Cardiac muscle cell (in vitro differentiated cells and primary cell): ENCODE results near the gene PCGF3. TPM values are rescaled to one million over a fixed set of nuclear protein-coding genes. Genes with fewer than 3 reads are reported as not detected.

Experiments used
- DNase-seq, 2 donors: peaks; one replicate each; pipeline versions ENCODE4 v3.0.0 to v3.0.0-alpha.2; 2010 to 2017; ENCODE audit warnings: low read depth in 1 of 2, low spot score in 1 of 2
- H3K27ac ChIP-seq: fragments of 200-600 bp; sonication (generic); 2 replicates; pipeline ENCODE4 v1.5.1; 2016
- H3K27me3 ChIP-seq: fragments of 200-600 bp; sonication (generic); 2 replicates; pipeline ENCODE4 v1.6.0; 2016; ENCODE audit warnings: control low read depth
- H3K36me3 ChIP-seq: fragments of 200-600 bp; sonication (generic); 2 replicates; pipeline ENCODE4 v1.5.1; 2016; ENCODE audit warnings: control low read depth
- H3K4me1 ChIP-seq: fragments of 200-600 bp; sonication (generic); 2 replicates; pipeline ENCODE4 v1.8.1; 2017; ENCODE audit warnings: low read depth, mild to moderate bottlenecking, mixed run types
- H3K4me3 ChIP-seq: fragments of 200-600 bp; sonication (generic); 2 replicates; pipeline ENCODE4 v1.5.1; 2016; ENCODE audit warnings: mild to moderate bottlenecking
- H3K9me3 ChIP-seq: fragments of 200-600 bp; sonication (generic); 2 replicates; pipeline ENCODE4 v1.5.1; 2017; ENCODE audit warnings: low read depth, mild to moderate bottlenecking, control low read depth
- polyA plus RNA-seq: library from polyadenylated mRNA; unstranded; fragments of >200 nt; fragmentation: Nextera tagmentation; extraction: Ambion mirVana; gene quantifications from 2 replicates; pipeline ENCODE4 v1.2.1, GENCODE V29; 2016
- total RNA-seq: library from RNA; depleted of rRNA; stranded (reverse); fragments of >200 nt; gene quantifications from 2 replicates; pipeline ENCODE4 v1.2.3, GENCODE V29; 2016
- TF ChIP-seq, protein P1 (sequence below): IDR thresholded peaks from 2 replicates; pipeline ENCODE4 v1.5.1; 2012; ENCODE audit warnings: low read depth, mild to moderate bottlenecking, low read length

PCGF3 gene
- total and polyA plus RNA-seq, 2 experiments from 2014 or later, result 32.8 to 118 TPM

- TF ChIP-seq, protein P1, sequence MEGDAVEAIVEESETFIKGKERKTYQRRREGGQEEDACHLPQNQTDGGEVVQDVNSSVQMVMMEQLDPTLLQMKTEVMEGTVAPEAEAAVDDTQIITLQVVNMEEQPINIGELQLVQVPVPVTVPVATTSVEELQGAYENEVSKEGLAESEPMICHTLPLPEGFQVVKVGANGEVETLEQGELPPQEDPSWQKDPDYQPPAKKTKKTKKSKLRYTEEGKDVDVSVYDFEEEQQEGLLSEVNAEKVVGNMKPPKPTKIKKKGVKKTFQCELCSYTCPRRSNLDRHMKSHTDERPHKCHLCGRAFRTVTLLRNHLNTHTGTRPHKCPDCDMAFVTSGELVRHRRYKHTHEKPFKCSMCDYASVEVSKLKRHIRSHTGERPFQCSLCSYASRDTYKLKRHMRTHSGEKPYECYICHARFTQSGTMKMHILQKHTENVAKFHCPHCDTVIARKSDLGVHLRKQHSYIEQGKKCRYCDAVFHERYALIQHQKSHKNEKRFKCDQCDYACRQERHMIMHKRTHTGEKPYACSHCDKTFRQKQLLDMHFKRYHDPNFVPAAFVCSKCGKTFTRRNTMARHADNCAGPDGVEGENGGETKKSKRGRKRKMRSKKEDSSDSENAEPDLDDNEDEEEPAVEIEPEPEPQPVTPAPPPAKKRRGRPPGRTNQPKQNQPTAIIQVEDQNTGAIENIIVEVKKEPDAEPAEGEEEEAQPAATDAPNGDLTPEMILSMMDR, result no peak
- Histone ChIP-seq H3K27ac (no peak overlapping the region), H3K4me3 (no peak overlapping the region), H3K4me1 (no peaks in the 10 kb centered on the region), H3K27me3 (no peaks in the 10 kb centered on the region), H3K9me3 (no peaks in the 10 kb centered on the region), H3K36me3 (no peaks in the 10 kb centered on the region)
- DNase-seq, result no peak
Measured at GRCh38 chr4:658681-659667, 46.7 kb upstream of the PCGF3 start.

DNA sequence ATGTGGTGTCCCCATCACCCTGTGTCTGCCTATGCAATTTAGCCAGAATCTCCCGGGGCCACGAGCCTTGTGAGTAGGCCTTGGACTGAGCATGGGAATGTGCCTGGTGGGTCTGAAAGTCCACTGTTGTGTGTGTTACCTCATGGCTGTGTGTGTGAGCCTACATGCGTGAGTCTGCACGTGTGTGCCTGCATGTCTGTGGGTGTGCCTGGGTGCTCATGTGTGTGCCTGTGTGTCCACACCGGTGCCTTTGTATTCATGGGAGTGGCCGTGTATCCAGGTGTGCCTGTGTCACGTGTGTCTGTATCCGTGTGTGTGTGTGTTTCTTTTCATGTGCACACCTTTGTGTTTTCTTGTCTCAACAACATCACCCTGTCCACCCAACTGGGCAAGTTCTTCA is 45.8 kb upstream of the PCGF3 start:
- H3K4me1 ChIP-seq, result no peaks in the 10 kb centered on the region
- no peaks in the 10 kb centered on the region for H3K9me3 ChIP-seq
- no peaks in the 10 kb centered on the region for H3K36me3 ChIP-seq
- H3K27me3 ChIP-seq, result no peaks in the 10 kb centered on the region
- DNase-seq, result no peak
- no peak overlapping the region for H3K4me3 ChIP-seq
- H3K27ac ChIP-seq, result no peak overlapping the region
- TF ChIP-seq, protein P1, result no peak

GRCh38 chr4:660401-660800 is 45.2 kb upstream of the PCGF3 start:
- H3K9me3 ChIP-seq, result no peaks in the 10 kb centered on the region

DNA sequence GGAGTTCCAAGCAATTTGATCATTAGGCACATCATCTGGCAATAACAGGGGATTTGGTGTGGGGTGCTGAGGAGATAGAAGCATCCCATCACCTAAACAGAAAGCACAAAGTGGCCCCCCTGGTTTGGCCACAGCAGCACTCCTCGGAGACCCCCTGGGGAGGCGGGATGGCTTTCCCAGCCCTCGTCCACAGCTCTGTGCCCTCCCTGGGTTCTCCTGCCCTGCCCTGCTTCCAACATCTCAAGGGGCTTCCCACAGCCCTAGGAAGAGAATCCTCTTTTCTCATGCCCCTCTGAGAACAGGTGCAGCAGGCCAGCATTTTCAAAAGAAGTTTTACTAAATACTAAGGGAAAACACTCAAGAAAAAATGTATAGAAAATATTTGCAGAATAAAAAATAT is 44.4 kb upstream of the PCGF3 start:
- H3K4me1 ChIP-seq, result no peaks in the 10 kb centered on the region
- no peaks in the 10 kb centered on the region for H3K9me3 ChIP-seq
- H3K36me3 ChIP-seq, result no peaks in the 10 kb centered on the region
- no peak for DNase-seq
- TF ChIP-seq, protein P1, result no peak
- H3K27ac ChIP-seq, result no peak overlapping the region
- H3K4me3 ChIP-seq, result no peak overlapping the region
- no peaks in the 10 kb centered on the region for H3K27me3 ChIP-seq

More at GRCh38 chr4:660401-660800, 45.2 kb upstream of the PCGF3 start:
- Histone ChIP-seq H3K4me1 (no peaks in the 10 kb centered on the region), H3K36me3 (no peaks in the 10 kb centered on the region), H3K4me3 (no peak overlapping the region), H3K27ac (no peak overlapping the region), H3K27me3 (no peaks in the 10 kb centered on the region)
- no peak for DNase-seq
- TF ChIP-seq, protein P1, result no peak

- Histone ChIP-seq H3K36me3 (no peaks in the 10 kb centered on the region), H3K9me3 (no peaks in the 10 kb centered on the region), H3K27me3 (no peaks in the 10 kb centered on the region), H3K27ac (no peak overlapping the region), H3K4me1 (no peaks in the 10 kb centered on the region), H3K4me3 (no peak overlapping the region)
- TF ChIP-seq, protein P1, result no peak
- DNase-seq, result no peak
Measured at GRCh38 chr4:661881-662761, 43.5 kb upstream of the PCGF3 start.
